ENCODE data around the gene CLN6. TPM values are rescaled to one million over a fixed set of nuclear protein-coding genes. Genes with fewer than 3 reads are reported as not detected.
"Not testable (repeated sequence)": the region's sequence is repeated elsewhere in the genome, so short reads cannot be mapped to it uniquely, and the experiment has no call there.

Gene CLN6
- total RNA-seq, 3 donors from 2014 or later (not counting 1 experiment from before 2014, with no cell fraction given), result 14.9 to 19.0 (median 15.5) TPM

GRCh38 chr15:68177742-68178141 lies 51.8 kb downstream of the CLN6 start:
- H3K4me3 ChIP-seq (ENCODE audit: low read length), result no peak overlapping the region
- H3K9me3 ChIP-seq (ENCODE audit: control insufficient read depth, insufficient read depth, low read length), result no peaks in the 10 kb centered on the region
- Mint-ChIP-seq H3K9me3 (no peaks in the 10 kb centered on the region), H3K27me3 (ENCODE audit: low read depth in 2 of 2) (no peaks in the 10 kb centered on the region), H3K27ac (peak overlapping the region in 1 of 2 donors; percentile 22), H3K4me1 (peaks cover under 1 to 5% of the 10 kb centered on the region in 2 donors), H3K36me3 (no peaks in the 10 kb centered on the region), H3K4me3 (no peak overlapping the region)
- H3K27ac ChIP-seq (ENCODE audit: low read length), result no peak overlapping the region
- intact Hi-C loops (cut with micrococcal nuclease), result no loop called here
- no peaks in the 10 kb centered on the region for H3K27me3 ChIP-seq (ENCODE audit: control insufficient read depth, insufficient read depth, low read length)
- H3K36me3 ChIP-seq (ENCODE audit: control insufficient read depth, insufficient read depth, low read length), result peaks cover 73% of the 10 kb centered on the region
- ATAC-seq (no peak), DNase-seq (no peak)
- no peaks in the 10 kb centered on the region for H3K4me1 ChIP-seq (ENCODE audit: control insufficient read depth, insufficient read depth, low read length)
- no peak for TF ChIP-seq CTCF (IDR thresholded peaks at IDR 0.05)

- H3K9me3 Mint-ChIP-seq, result no peaks in the 10 kb centered on the region
- TF ChIP-seq CTCF (IDR thresholded peaks at IDR 0.05), result no peak
- 98% methylated on average over 3 of the region's 3 CpGs for WGBS (ENCODE audit: insufficient coverage)
- H3K4me1 Mint-ChIP-seq, result peaks cover 0 to 5% of the 10 kb centered on the region in 2 donors
- Histone ChIP-seq H3K4me3 (ENCODE audit: low read length) (no peak overlapping the region), H3K27ac (ENCODE audit: low read length) (no peak overlapping the region), H3K4me1 (ENCODE audit: control insufficient read depth, insufficient read depth, low read length) (no peaks in the 10 kb centered on the region), H3K27me3 (ENCODE audit: control insufficient read depth, insufficient read depth, low read length) (no peaks in the 10 kb centered on the region), H3K9me3 (ENCODE audit: control insufficient read depth, insufficient read depth, low read length) (no peaks in the 10 kb centered on the region), H3K36me3 (ENCODE audit: control insufficient read depth, insufficient read depth, low read length) (peaks cover 64% of the 10 kb centered on the region)
- H3K27ac Mint-ChIP-seq, result no peak overlapping the region
- DNase-seq, result no peak
- no peak overlapping the region for H3K4me3 Mint-ChIP-seq
- H3K36me3 Mint-ChIP-seq, result no peaks in the 10 kb centered on the region
- H3K27me3 Mint-ChIP-seq (ENCODE audit: low read depth in 2 of 2), result no peaks in the 10 kb centered on the region
- intact Hi-C loops (cut with micrococcal nuclease), result no loop called here
- ATAC-seq, result no peak
These were observed 52.9 kb downstream of the CLN6 start for GRCh38 chr15:68176601-68177000.

GRCh38 chr15:68175526-68175925 lies 54.0 kb downstream of the CLN6 start:
- no peaks in the 10 kb centered on the region for H3K27me3 Mint-ChIP-seq (ENCODE audit: low read depth in 2 of 2)
- Histone ChIP-seq H3K27ac (ENCODE audit: low read length) (no peak overlapping the region), H3K27me3 (ENCODE audit: control insufficient read depth, insufficient read depth, low read length) (no peaks in the 10 kb centered on the region), H3K4me1 (ENCODE audit: control insufficient read depth, insufficient read depth, low read length) (no peaks in the 10 kb centered on the region), H3K36me3 (ENCODE audit: control insufficient read depth, insufficient read depth, low read length) (peaks cover 58% of the 10 kb centered on the region), H3K4me3 (ENCODE audit: low read length) (no peak overlapping the region), H3K9me3 (ENCODE audit: control insufficient read depth, insufficient read depth, low read length) (no peaks in the 10 kb centered on the region)
- intact Hi-C loops (cut with micrococcal nuclease), result no loop called here
- H3K27ac Mint-ChIP-seq, result peak overlapping the region in 1 of 2 donors; percentile 40
- H3K4me3 Mint-ChIP-seq, result no peak overlapping the region
- no peaks in the 10 kb centered on the region for H3K4me1 Mint-ChIP-seq
- no peak for ATAC-seq
- no peak for DNase-seq
- no peaks in the 10 kb centered on the region for H3K9me3 Mint-ChIP-seq
- TF ChIP-seq CTCF (IDR thresholded peaks at IDR 0.05), result no peak
- 17% methylated on average over 2 of the region's 2 CpGs for WGBS (ENCODE audit: insufficient coverage)
- H3K36me3 Mint-ChIP-seq, result no peaks in the 10 kb centered on the region

- Histone ChIP-seq H3K27ac (ENCODE audit: low read length) (no peak overlapping the region), H3K4me3 (ENCODE audit: low read length) (no peak overlapping the region), H3K4me1 (ENCODE audit: control insufficient read depth, insufficient read depth, low read length) (no peaks in the 10 kb centered on the region), H3K27me3 (ENCODE audit: control insufficient read depth, insufficient read depth, low read length) (no peaks in the 10 kb centered on the region), H3K9me3 (ENCODE audit: control insufficient read depth, insufficient read depth, low read length) (no peaks in the 10 kb centered on the region), H3K36me3 (ENCODE audit: control insufficient read depth, insufficient read depth, low read length) (peaks cover 47% of the 10 kb centered on the region)
- ATAC-seq (no peak), DNase-seq (no peak)
- Mint-ChIP-seq H3K27ac (no peak overlapping the region), H3K4me1 (no peaks in the 10 kb centered on the region), H3K9me3 (no peaks in the 10 kb centered on the region), H3K27me3 (ENCODE audit: low read depth in 2 of 2) (no peaks in the 10 kb centered on the region), H3K4me3 (no peak overlapping the region), H3K36me3 (no peaks in the 10 kb centered on the region)
- intact Hi-C loops (cut with micrococcal nuclease), result no loop called here
- TF ChIP-seq CTCF (IDR thresholded peaks at IDR 0.05), result no peak
- WGBS (ENCODE audit: insufficient coverage), result 100% methylated on average over 3 of the region's 4 CpGs
These were observed 56.4 kb downstream of the CLN6 start for GRCh38 chr15:68173119-68173518.

GRCh38 chr15:68172037-68172436 lies 57.5 kb downstream of the CLN6 start:
- H3K27me3 Mint-ChIP-seq (ENCODE audit: low read depth in 2 of 2); H3K27ac ChIP-seq (ENCODE audit: low read length); H3K27ac Mint-ChIP-seq; H3K4me1 Mint-ChIP-seq; H3K4me1 ChIP-seq (ENCODE audit: control insufficient read depth, insufficient read depth, low read length); ATAC-seq; H3K27me3 ChIP-seq (ENCODE audit: control insufficient read depth, insufficient read depth, low read length); DNase-seq; H3K36me3 Mint-ChIP-seq; intact Hi-C loops (cut with micrococcal nuclease); H3K4me3 Mint-ChIP-seq; H3K4me3 ChIP-seq (ENCODE audit: low read length); H3K9me3 ChIP-seq (ENCODE audit: control insufficient read depth, insufficient read depth, low read length); H3K9me3 Mint-ChIP-seq: not testable (repeated sequence)
- peaks cover 37% of the 10 kb centered on the region for H3K36me3 ChIP-seq (ENCODE audit: control insufficient read depth, insufficient read depth, low read length)
- 64% methylated on average over 2 of the region's 2 CpGs for WGBS (ENCODE audit: insufficient coverage)

Data from natural killer cell (primary cell).